Fibroblast of gingiva (primary cell): Measurements from ENCODE around the gene TMEM225B.
"Not testable (repeated sequence)": the region's sequence is repeated elsewhere in the genome, so short reads cannot be mapped to it uniquely, and the experiment has no call there.

Experiments used
- DNase-seq: peaks from one replicate; pipeline ENCODE4 v3.0.0-alpha.2; 2011; ENCODE audit warnings: low read depth

Gene TMEM225B

DNA sequence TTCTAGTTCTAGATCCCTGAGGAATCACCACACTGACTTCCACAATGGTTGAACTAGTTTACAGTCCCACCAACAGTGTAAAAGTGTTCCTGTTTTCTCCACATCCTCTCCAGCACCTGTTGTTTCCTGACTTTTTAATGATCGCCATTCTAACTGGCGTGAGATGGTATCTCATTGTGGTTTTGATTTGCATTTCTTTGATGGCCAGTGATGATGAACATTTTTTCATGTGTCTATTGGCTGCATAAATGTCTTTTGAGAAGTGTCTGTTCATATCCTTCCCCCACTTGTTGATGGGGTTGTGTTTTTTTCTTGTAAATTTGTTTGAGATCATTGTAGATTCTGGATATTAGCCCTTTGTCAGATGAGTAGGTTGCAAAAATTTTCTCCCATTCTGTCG lies 56.6 kb downstream of the TMEM225B start:
- not testable (repeated sequence) for DNase-seq

DNA sequence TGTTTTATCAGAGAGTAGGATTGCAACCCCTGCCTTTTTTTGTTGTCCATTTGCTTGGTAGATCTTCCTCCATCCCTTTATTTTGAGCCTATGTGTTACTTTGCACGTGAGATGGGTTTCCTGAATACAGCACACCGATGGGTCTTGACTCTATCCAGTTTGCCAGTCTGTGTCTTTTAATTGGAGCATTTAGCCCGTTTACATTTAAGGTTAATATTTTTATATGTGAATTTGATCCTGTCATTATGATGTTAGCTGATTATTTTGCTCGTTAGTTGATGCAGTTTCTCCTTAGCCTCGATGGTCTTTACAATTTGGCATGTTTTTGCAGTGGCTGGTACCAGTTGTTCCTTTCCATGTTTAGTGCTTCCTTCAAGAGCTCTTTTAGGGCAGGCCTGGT lies 59.8 kb downstream of the TMEM225B start:
- DNase-seq: not testable (repeated sequence)
